Neural progenitor cell (in vitro differentiated cells): ENCODE measurements around the gene VAV2. TPM values are rescaled to one million over a fixed set of nuclear protein-coding genes. Genes with fewer than 3 reads are reported as not detected.

ENCODE experiments used
- DNase-seq: peaks from one replicate; pipeline ENCODE4 v3.0.0-alpha.2; 2016; ENCODE audit warnings: low spot score
- H2AFZ ChIP-seq: fragments of 200-600 bp; sonication (generic); replicated peaks from 2 replicates; pipeline ENCODE4 v1.6.1; 2016; ENCODE audit warnings: antibody characterized with exemption
- H3F3A ChIP-seq: fragments of 200-600 bp; sonication (generic); 2 replicates; pipeline ENCODE4 v1.6.1; 2016; ENCODE audit warnings: antibody characterized with exemption, low read depth
- H3K27ac ChIP-seq: fragments of 200-600 bp; sonication (generic); 2 replicates; pipeline ENCODE4 v1.5.1; 2016; ENCODE audit warnings: mild to moderate bottlenecking
- H3K27me3 ChIP-seq: fragments of 200-600 bp; sonication (generic); 2 replicates; pipeline ENCODE4 v1.6.1; 2016; ENCODE audit warnings: mild to moderate bottlenecking, moderate library complexity
- H3K36me3 ChIP-seq: fragments of 200-600 bp; sonication (generic); 2 replicates; pipeline ENCODE4 v1.5.1; 2016
- H3K4me1 ChIP-seq: fragments of 200-600 bp; sonication (generic); 2 replicates; pipeline ENCODE4 v1.6.1; 2016; ENCODE audit warnings: mixed run types
- H3K4me2 ChIP-seq: fragments of 200-600 bp; sonication (generic); 2 replicates; pipeline ENCODE4 v1.6.1; 2016
- H3K4me3 ChIP-seq: fragments of 200-600 bp; sonication (generic); 2 replicates; pipeline ENCODE4 v1.5.1; 2016
- H3K79me2 ChIP-seq: fragments of 200-600 bp; sonication (generic); 2 replicates; pipeline ENCODE4 v1.6.1; 2016; ENCODE audit warnings: low read depth
- H3K9ac ChIP-seq: fragments of 200-600 bp; sonication (generic); 2 replicates; pipeline ENCODE4 v1.6.1; 2016
- H3K9me3 ChIP-seq: fragments of 200-600 bp; sonication (generic); 2 replicates; pipeline ENCODE4 v1.5.1; 2016; ENCODE audit warnings: low read depth
- H4K20me1 ChIP-seq: fragments of 200-600 bp; sonication (generic); 2 replicates; pipeline ENCODE4 v1.6.1; 2016; ENCODE audit warnings: low read depth
- H3K27ac Mint-ChIP-seq: 3 replicates; pipeline ENCODE4 v1.8.0; 2021; ENCODE audit warnings: mixed read lengths
- H3K27me3 Mint-ChIP-seq: 2 replicates; pipeline ENCODE4 v1.8.0; 2022; ENCODE audit warnings: low read depth, mild to moderate bottlenecking, inconsistent platforms, moderate library complexity, mixed read lengths; ENCODE audit not compliant: insufficient read depth
- H3K36me3 Mint-ChIP-seq: 3 replicates; pipeline ENCODE4 v1.8.0; 2021; ENCODE audit warnings: mixed read lengths
- H3K4me1 Mint-ChIP-seq: 3 replicates; pipeline ENCODE4 v1.8.0; 2021; ENCODE audit warnings: mixed read lengths
- H3K4me3 Mint-ChIP-seq: 3 replicates; pipeline ENCODE4 v1.8.0; 2021; ENCODE audit warnings: mild to moderate bottlenecking, moderate library complexity, mixed read lengths
- H3K9me3 Mint-ChIP-seq: 3 replicates; pipeline ENCODE4 v1.8.0; 2020; ENCODE audit warnings: mixed read lengths
- EZH2 ChIP-seq: fragments of 200-600 bp; sonication (generic); IDR thresholded peaks from 2 replicates; pipeline ENCODE4 v1.6.1; 2017; ENCODE audit warnings: antibody characterized with exemption, mild to moderate bottlenecking, moderate library complexity
- EZH2phosphoT487 ChIP-seq: fragments of 200-600 bp; sonication (generic); IDR thresholded peaks from 2 replicates; pipeline ENCODE4 v1.6.1; 2017; ENCODE audit warnings: antibody characterized with exemption
- total RNA-seq: library from RNA; depleted of rRNA; stranded (reverse); fragments of >200 nt; gene quantifications from 2 replicates; pipeline ENCODE4 v1.2.3, GENCODE V29; 2015; ENCODE audit warnings: low replicate concordance
- TF ChIP-seq, protein P1 (sequence below): fragments of 200-600 bp; sonication (generic); IDR thresholded peaks from 2 replicates; pipeline ENCODE4 v1.5.1; 2017; ENCODE audit warnings: antibody characterized with exemption, mild to moderate bottlenecking

Gene VAV2
- total RNA-seq, 1 donor from 2014 or later = 12.9 TPM

DNA sequence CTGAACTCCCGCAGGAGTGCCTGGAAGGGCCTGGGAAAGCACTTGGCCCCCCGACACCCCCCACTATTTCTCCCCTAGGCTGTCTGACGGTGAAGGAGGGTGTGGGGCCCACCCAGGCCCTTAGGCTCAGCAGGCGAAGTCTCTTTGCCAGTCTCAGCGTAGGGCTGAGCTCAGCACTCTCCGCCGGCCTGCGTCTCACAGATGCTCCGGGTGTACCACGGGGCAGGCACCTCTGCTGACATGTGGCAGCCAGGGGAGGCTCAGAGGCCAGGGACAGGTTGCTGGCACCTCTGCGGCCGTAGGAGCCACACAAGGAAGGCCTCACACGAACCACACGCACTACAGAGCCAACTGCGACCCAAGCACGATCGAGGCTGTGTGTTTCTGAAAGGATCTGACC is 114.2 kb downstream of the VAV2 start:
- Histone ChIP-seq H3K9me3 (no peaks in the 10 kb centered on the region), H2AFZ (no peak overlapping the region), H3F3A (no peaks in the 10 kb centered on the region), H3K36me3 (no peaks in the 10 kb centered on the region), H3K9ac (no peak overlapping the region), H4K20me1 (peaks cover 87% of the 10 kb centered on the region), H3K79me2 (peaks cover 66% of the 10 kb centered on the region), H3K27me3 (no peaks in the 10 kb centered on the region), H3K4me1 (peaks cover 29% of the 10 kb centered on the region), H3K27ac (no peak overlapping the region), H3K4me3 (no peak overlapping the region), H3K4me2 (no peak overlapping the region)
- TF ChIP-seq EZH2 (no peak), EZH2phosphoT487 (no peak)
- TF ChIP-seq, protein P1, sequence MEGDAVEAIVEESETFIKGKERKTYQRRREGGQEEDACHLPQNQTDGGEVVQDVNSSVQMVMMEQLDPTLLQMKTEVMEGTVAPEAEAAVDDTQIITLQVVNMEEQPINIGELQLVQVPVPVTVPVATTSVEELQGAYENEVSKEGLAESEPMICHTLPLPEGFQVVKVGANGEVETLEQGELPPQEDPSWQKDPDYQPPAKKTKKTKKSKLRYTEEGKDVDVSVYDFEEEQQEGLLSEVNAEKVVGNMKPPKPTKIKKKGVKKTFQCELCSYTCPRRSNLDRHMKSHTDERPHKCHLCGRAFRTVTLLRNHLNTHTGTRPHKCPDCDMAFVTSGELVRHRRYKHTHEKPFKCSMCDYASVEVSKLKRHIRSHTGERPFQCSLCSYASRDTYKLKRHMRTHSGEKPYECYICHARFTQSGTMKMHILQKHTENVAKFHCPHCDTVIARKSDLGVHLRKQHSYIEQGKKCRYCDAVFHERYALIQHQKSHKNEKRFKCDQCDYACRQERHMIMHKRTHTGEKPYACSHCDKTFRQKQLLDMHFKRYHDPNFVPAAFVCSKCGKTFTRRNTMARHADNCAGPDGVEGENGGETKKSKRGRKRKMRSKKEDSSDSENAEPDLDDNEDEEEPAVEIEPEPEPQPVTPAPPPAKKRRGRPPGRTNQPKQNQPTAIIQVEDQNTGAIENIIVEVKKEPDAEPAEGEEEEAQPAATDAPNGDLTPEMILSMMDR = no peak
- Mint-ChIP-seq H3K4me1 (peaks cover 74% of the 10 kb centered on the region), H3K27me3 (peaks cover 2% of the 10 kb centered on the region), H3K36me3 (peaks cover under 1% of the 10 kb centered on the region), H3K27ac (peak overlapping the region; percentile 72), H3K4me3 (no peak overlapping the region), H3K9me3 (no peaks in the 10 kb centered on the region)
- DNase-seq = no peak

DNA sequence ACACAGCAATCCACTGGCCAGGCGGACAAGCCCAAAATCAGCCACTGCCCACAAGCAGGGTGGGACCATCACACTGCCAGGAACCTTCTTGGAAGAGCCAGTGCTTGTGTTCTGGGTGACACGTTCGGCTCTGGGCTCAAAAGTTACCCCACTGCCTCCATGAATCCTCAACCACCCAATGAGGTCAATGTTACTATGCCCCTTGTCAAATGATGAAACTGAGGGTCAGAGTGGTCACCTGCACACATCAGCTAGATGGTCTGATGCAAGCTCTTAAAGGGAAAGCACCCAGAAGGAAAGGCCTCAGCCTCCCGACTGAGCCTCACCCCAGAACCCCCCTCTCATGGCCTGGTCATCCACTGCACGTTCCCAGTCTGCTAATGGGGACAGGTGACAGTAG is 114.8 kb downstream of the VAV2 start:
- H3K4me3 Mint-ChIP-seq = no peak overlapping the region
- H3K4me1 ChIP-seq = peaks cover 23% of the 10 kb centered on the region
- peaks cover 65% of the 10 kb centered on the region for H3K79me2 ChIP-seq

DNA sequence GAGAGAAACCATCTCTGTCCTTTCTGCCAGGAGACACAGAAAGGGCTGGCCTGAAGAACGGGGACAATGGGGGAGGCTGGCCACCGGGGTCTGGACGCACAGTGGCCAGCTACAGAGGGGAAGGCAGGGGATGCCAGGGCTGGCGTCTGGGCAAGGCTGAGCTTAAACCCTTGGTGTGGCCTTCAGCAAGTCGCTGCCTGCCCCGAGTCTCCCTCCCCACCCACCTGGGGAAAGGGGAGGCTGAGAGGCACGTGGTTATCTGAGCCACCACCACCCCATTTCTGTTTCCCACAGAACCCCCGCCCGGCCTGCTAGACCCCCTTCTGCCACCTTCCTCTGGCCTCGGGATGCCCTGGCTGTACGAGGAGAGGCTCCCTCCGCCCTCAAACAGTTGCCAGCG is 115.3 kb downstream of the VAV2 start:
- no peak overlapping the region for H3K27ac Mint-ChIP-seq

More for the DNA sequence above, 114.8 kb downstream of the VAV2 start:
- Mint-ChIP-seq H3K27ac (peak overlapping the region; percentile 72), H3K36me3 (no peaks in the 10 kb centered on the region), H3K9me3 (no peaks in the 10 kb centered on the region), H3K4me1 (peaks cover 68% of the 10 kb centered on the region), H3K27me3 (peaks cover 4% of the 10 kb centered on the region)
- H3K4me2 ChIP-seq = no peak overlapping the region
- no peak overlapping the region for H3K9ac ChIP-seq
- H3K27me3 ChIP-seq = no peaks in the 10 kb centered on the region
- DNase-seq = no peak
- H3F3A ChIP-seq = no peaks in the 10 kb centered on the region
- H2AFZ ChIP-seq = no peak overlapping the region
- TF ChIP-seq EZH2 (no peak), EZH2phosphoT487 (no peak)
- no peaks in the 10 kb centered on the region for H3K9me3 ChIP-seq
- no peaks in the 10 kb centered on the region for H3K36me3 ChIP-seq
- no peak overlapping the region for H3K27ac ChIP-seq
- H3K4me3 ChIP-seq = no peak overlapping the region
- H4K20me1 ChIP-seq = peaks cover 81% of the 10 kb centered on the region

DNA sequence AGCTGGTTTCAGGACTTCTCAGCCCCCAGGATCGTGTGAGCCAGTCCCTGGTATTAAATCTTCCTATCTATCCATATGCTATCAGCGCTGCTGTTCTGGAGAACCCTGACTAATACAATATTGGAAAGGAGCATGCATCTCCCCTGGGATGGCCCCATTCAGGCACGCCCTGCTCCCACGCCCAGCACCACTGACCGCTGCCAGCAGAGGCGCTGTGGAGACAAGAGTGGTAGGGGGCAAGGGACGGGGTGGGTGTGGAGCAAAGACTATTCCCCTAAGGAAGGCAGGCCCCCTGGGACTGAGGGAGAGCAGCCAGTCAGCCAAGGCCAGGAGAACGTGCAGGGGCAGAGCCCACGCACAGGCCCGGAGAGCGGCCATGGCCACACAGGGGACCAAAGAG is 116.0 kb downstream of the VAV2 start:
- no peaks in the 10 kb centered on the region for H3K27me3 ChIP-seq
- H3K4me3 Mint-ChIP-seq = no peak overlapping the region
- H3K27ac ChIP-seq = no peak overlapping the region

More for the DNA sequence above, 115.3 kb downstream of the VAV2 start:
- TF ChIP-seq, protein P1 = no peak
- TF ChIP-seq EZH2phosphoT487 = no peak
- Mint-ChIP-seq H3K36me3 (no peaks in the 10 kb centered on the region), H3K4me3 (no peak overlapping the region), H3K9me3 (no peaks in the 10 kb centered on the region), H3K4me1 (peaks cover 64% of the 10 kb centered on the region), H3K27me3 (peaks cover 4% of the 10 kb centered on the region)
- Histone ChIP-seq H3K27me3 (no peaks in the 10 kb centered on the region), H3K9me3 (no peaks in the 10 kb centered on the region), H3K4me2 (no peak overlapping the region), H3K36me3 (no peaks in the 10 kb centered on the region), H3K27ac (no peak overlapping the region), H3K79me2 (peaks cover 64% of the 10 kb centered on the region), H3K4me3 (no peak overlapping the region), H3K9ac (no peak overlapping the region), H3F3A (no peaks in the 10 kb centered on the region), H3K4me1 (peaks cover 22% of the 10 kb centered on the region), H4K20me1 (peaks cover 76% of the 10 kb centered on the region), H2AFZ (no peak overlapping the region)
- DNase-seq = no peak

More for the DNA sequence above, 116.0 kb downstream of the VAV2 start:
- peaks cover 59% of the 10 kb centered on the region for H3K4me1 Mint-ChIP-seq
- Histone ChIP-seq H3K36me3 (no peaks in the 10 kb centered on the region), H3K79me2 (peaks cover 62% of the 10 kb centered on the region), H2AFZ (no peak overlapping the region), H3K4me2 (no peak overlapping the region), H3K4me1 (peaks cover 18% of the 10 kb centered on the region), H3F3A (no peaks in the 10 kb centered on the region), H4K20me1 (peaks cover 72% of the 10 kb centered on the region), H3K9me3 (no peaks in the 10 kb centered on the region), H3K4me3 (no peak overlapping the region), H3K9ac (no peak overlapping the region)
- TF ChIP-seq, protein P1 = peak; percentile 69
- TF ChIP-seq EZH2phosphoT487 = no peak
- H3K36me3 Mint-ChIP-seq = peaks cover 4% of the 10 kb centered on the region
- H3K9me3 Mint-ChIP-seq = no peaks in the 10 kb centered on the region
- peak overlapping the region; percentile 91 for H3K27ac Mint-ChIP-seq
- H3K27me3 Mint-ChIP-seq = peaks cover 4% of the 10 kb centered on the region
- DNase-seq = peak; percentile 66
